HG02623 (cell line): ENCODE data around the gene ZNF264.
"Not testable (repeated sequence)": the region's sequence is repeated elsewhere in the genome, so short reads cannot be mapped to it uniquely, and the experiment has no call there.

Experiments
- ATAC-seq: cut with Tn5 transposase; IDR thresholded peaks from one replicate; pipeline ENCODE4 v1.9.1; 2021; ENCODE audit warnings: moderate library complexity; ENCODE audit not compliant: unreplicated experiment

Gene ZNF264

GRCh38 chr19:57191141-57192076, at the start of gene ZNF264:
TSS of gene ZNF264 (plus strand) at chr19:57191500. CDS start at chr19:57191914, 414 bp downstream.
- ATAC-seq: peak; percentile 86

GRCh38 chr19:57141699-57142098, 49.6 kb upstream of the ZNF264 start:
- no peak for ATAC-seq

- ATAC-seq: no peak
Observed at GRCh38 chr19:57152921-57153320, 38.4 kb upstream of the ZNF264 start.

- no peak for ATAC-seq
Observed at GRCh38 chr19:57161985-57162539, 29.2 kb upstream of the ZNF264 start.

GRCh38 chr19:57165846-57166245, 25.5 kb upstream of the ZNF264 start:
- ATAC-seq: no peak

- no peak for ATAC-seq
Observed at GRCh38 chr19:57167385-57167784, 23.9 kb upstream of the ZNF264 start, which contains the start of gene DUXA. TSS of gene DUXA (minus strand) at chr19:57167485. CDS start at chr19:57167443, 42 bp downstream.

GRCh38 chr19:57171551-57172081, 19.7 kb upstream of the ZNF264 start:
- no peak for ATAC-seq

GRCh38 chr19:57190301-57190700, 999 bp upstream of the ZNF264 start:
- ATAC-seq: no peak

- no peak for ATAC-seq
Observed at GRCh38 chr19:57192077-57192420, 749 bp downstream of the ZNF264 start.

- ATAC-seq: no peak
Observed at GRCh38 chr19:57192993-57193392, 1.7 kb downstream of the ZNF264 start.

- ATAC-seq: not testable (repeated sequence)
Observed at GRCh38 chr19:57197874-57198273, 6.6 kb downstream of the ZNF264 start.

- no peak for ATAC-seq
Observed at GRCh38 chr19:57202160-57202559, 10.9 kb downstream of the ZNF264 start.

- ATAC-seq: no peak
Observed at GRCh38 chr19:57210381-57210780, 19.1 kb downstream of the ZNF264 start.

- no peak for ATAC-seq
Observed at GRCh38 chr19:57212109-57212508, 20.8 kb downstream of the ZNF264 start.

- ATAC-seq: no peak
Observed at GRCh38 chr19:57227502-57227901, 36.2 kb downstream of the ZNF264 start.

- ATAC-seq: no peak
Observed at GRCh38 chr19:57231686-57232085, 40.4 kb downstream of the ZNF264 start.

- ATAC-seq: no peak
Observed at GRCh38 chr19:57233207-57233606, 41.9 kb downstream of the ZNF264 start.

- peak; percentile 14 for ATAC-seq
Observed at GRCh38 chr19:57239982-57240310, 48.6 kb downstream of the ZNF264 start.

GRCh38 chr19:57240311-57241090, 49.2 kb downstream of the ZNF264 start, which contains the start of gene ZNF805:
TSS of gene ZNF805 (plus strand) at chr19:57240632. CDS start at chr19:57240892, 260 bp downstream.
- ATAC-seq: peak; percentile 91

- ATAC-seq: no peak
Observed at GRCh38 chr19:57241176-57241575, 49.9 kb downstream of the ZNF264 start.

- ATAC-seq: no peak
Observed at GRCh38 chr19:57242821-57243220, 51.5 kb downstream of the ZNF264 start.
